Spleen (tissue), 11 donors: Measurements from ENCODE around the gene FOXI1. TPM values are rescaled to one million over a fixed set of nuclear protein-coding genes. Genes with fewer than 3 reads are reported as not detected.

Experiments
- DNase-seq: peaks from one replicate; pipeline ENCODE4 v3.0.0-alpha.2; 2020
- H3K27ac ChIP-seq, 8 donors: fragments of 200-600 bp; sonication (generic) in 7 of 8; 1 replicate in 4 of 8; 2 replicates in 4 of 8; pipeline versions ENCODE4 v1.5.0 to v1.8.0; 2016 to 2021; ENCODE audit warnings: inconsistent platforms in 4 of 8, mild to moderate bottlenecking in 4 of 8, moderate library complexity in 1 of 8
- H3K27me3 ChIP-seq, 7 donors: fragments of 200-600 bp; sonication (generic) in 6 of 7; replicated peaks in 1 of 7; 1 replicate in 4 of 7; 2 replicates in 3 of 7; pipeline versions ENCODE4 v1.5.0 to v1.8.0; 2016 to 2021; ENCODE audit warnings: inconsistent platforms in 3 of 7, mild to moderate bottlenecking in 1 of 7
- H3K36me3 ChIP-seq, 6 donors: fragments of 200-600 bp; sonication (generic) in 5 of 6; 1 replicate in 4 of 6; 2 replicates in 2 of 6; pipeline versions ENCODE4 v1.5.0 to v1.8.0; 2016 to 2021; ENCODE audit warnings: inconsistent platforms in 2 of 6
- H3K4me1 ChIP-seq, 6 donors: fragments of 200-600 bp; sonication (generic) in 5 of 6; 1 replicate in 3 of 6; 2 replicates in 3 of 6; pipeline versions ENCODE4 v1.5.0 to v1.8.0; 2016 to 2021; ENCODE audit warnings: inconsistent platforms in 3 of 6
- H3K4me3 ChIP-seq, 8 donors: fragments of 200-600 bp; sonication (generic) in 7 of 8; 1 replicate in 4 of 8; 2 replicates in 4 of 8; pipeline versions ENCODE4 v1.5.0 to v1.8.0; 2016 to 2021; ENCODE audit warnings: inconsistent platforms in 4 of 8, mild to moderate bottlenecking in 4 of 8, moderate library complexity in 2 of 8
- H3K9me3 ChIP-seq, 8 donors: fragments of 200-600 bp; sonication (generic) in 7 of 8; 1 replicate in 4 of 8; 2 replicates in 4 of 8; pipeline versions ENCODE4 v1.5.0 to v1.8.0; 2016 to 2021; ENCODE audit warnings: inconsistent platforms in 4 of 8
- CTCF ChIP-seq, 11 experiments: fragments of 200-600 bp in 7 of 11; fragments of 450-650 bp in 4 of 11; sonication (generic) in 4 of 11; IDR thresholded peaks in 8 of 11; conservative IDR thresholded peaks in 3 of 11; 1 replicate in 7 of 11; 2 replicates in 4 of 11; pipeline versions ENCODE4 v1.4.0 to v1.8.0; 2016 to 2021; ENCODE audit warnings: antibody characterized with exemption in 11 of 11, inconsistent platforms in 4 of 11, mild to moderate bottlenecking in 1 of 11
- POLR2A ChIP-seq, 3 donors: fragments of 450-650 bp; IDR thresholded peaks; one replicate each; pipeline ENCODE4 v1.5.1; 2017; ENCODE audit warnings: antibody characterized with exemption in 3 of 3, mild to moderate bottlenecking in 1 of 3
- POLR2AphosphoS5 ChIP-seq, 3 donors: sonication (generic); formaldehyde crosslinking; IDR thresholded peaks; one replicate each; pipeline ENCODE4 v1.5.1; 2017; ENCODE audit warnings: antibody characterized with exemption in 3 of 3
- WGBS, 5 donors: extraction: QIAGEN DNeasy Blood & Tissue Kit in 3 of 5; methylation state at CpG; one replicate each; pipeline versions ENCODE4 v1.1.5 to v1.1.7; 2013 to 2018; 5-methylcytosine and 5-hydroxymethylcytosine counted together
- intact Hi-C: fragments of 100-400 bp; cut with DNase I; formaldehyde crosslinking; loops from one replicate; pipeline ENCODE4 v1.15.0; 2023; ENCODE audit warnings: low total_unique reads
- polyA plus RNA-seq, 3 donors: library from polyadenylated mRNA; stranded (reverse); fragments of 200-250 nt; gene quantifications; one replicate each; pipeline ENCODE4 v1.2.1, GENCODE V29; 2013
- total RNA-seq, 7 donors: library from RNA; depleted of rRNA in 3 of 7; stranded (reverse); fragments of >200 nt in 3 of 7; fragmentation: NEBNext Ultra II Directional in 4 of 7; extraction: Animal tissue kit (Norgen Biotek cat#: 25700) in 4 of 7; gene quantifications; one replicate each; pipeline versions ENCODE4 v1.1.0 to v1.2.1, GENCODE V29; 2016 to 2021
- donor health status: healthy with polysubstance abuse.
- donor health status: DM: no; HTN: no; CAD: no; lungs with moderate emphysema.
- donor health status: DM: no; HTN: no; CAD: no.
- donor health status: Bipolar disorder and iron deficiency.
- donor health status: healthy.
- donor health status: DM: no; HTN: no; CAD: no.
- donor health status: DM: yes; HTN: yes; CAD: no.

FOXI1 gene
- total and polyA plus RNA-seq, 10 donors: not detected

GRCh38 chr5:170114271-170114670 lies 8.6 kb downstream of the FOXI1 start:
- no peaks in the 10 kb centered on the region for H3K36me3 ChIP-seq
- TF ChIP-seq POLR2AphosphoS5 (IDR thresholded peaks at IDR 0.05): no peak
- no peak overlapping the region for H3K27ac ChIP-seq
- intact Hi-C loops: no loop called here
- H3K27me3 ChIP-seq: peaks cover 0 to 11% (median 0%) of the 10 kb centered on the region in 7 donors
- peaks cover 0 to 10% (median 0%) of the 10 kb centered on the region in 6 donors for H3K4me1 ChIP-seq
- no peaks in the 10 kb centered on the region for H3K9me3 ChIP-seq
- no peak for DNase-seq
- H3K4me3 ChIP-seq: no peak overlapping the region
- 77 to 94% (median 81%) methylated on average over 7 of the region's 7 CpGs for WGBS, 5 donors

- Histone ChIP-seq H3K9me3 (no peaks in the 10 kb centered on the region), H3K27me3 (peaks cover 0 to 11% (median 0%) of the 10 kb centered on the region in 7 donors), H3K4me1 (peaks cover 0 to 10% (median 0%) of the 10 kb centered on the region in 6 donors), H3K27ac (no peak overlapping the region), H3K36me3 (no peaks in the 10 kb centered on the region), H3K4me3 (no peak overlapping the region)
- TF ChIP-seq POLR2A (IDR thresholded peaks at IDR 0.05) (no peak), CTCF (IDR thresholded peaks at IDR 0.05 in 8 of 11, conservative IDR thresholded peaks at IDR 0.05 in 3 of 11) (no peak), POLR2AphosphoS5 (IDR thresholded peaks at IDR 0.05) (no peak)
- 89 to 97% (median 95%) methylated on average over 2 of the region's 2 CpGs for WGBS, 5 donors
- intact Hi-C loops: no loop called here
- DNase-seq: no peak
Observed at GRCh38 chr5:170115925-170116324, 10.2 kb downstream of the FOXI1 start.

DNA sequence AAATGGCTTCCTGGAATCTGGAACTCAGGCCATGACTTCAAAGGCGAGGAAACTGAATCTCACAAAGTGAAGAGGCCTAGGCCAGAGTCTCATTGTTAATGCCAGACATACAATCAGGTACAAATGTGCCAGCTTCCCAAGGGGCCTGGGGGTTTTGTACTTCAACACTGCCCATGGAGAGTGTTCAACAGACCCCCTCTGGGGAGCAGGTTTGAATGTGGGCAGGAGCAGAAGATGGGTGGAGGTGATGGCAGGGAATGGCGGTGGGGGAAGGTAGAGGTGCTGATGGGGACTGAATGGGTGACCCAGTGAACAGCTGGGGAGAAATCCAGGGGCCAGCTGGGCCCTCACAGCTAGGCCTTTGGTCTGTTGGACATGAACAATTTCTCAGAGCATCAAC lies 12.0 kb downstream of the FOXI1 start:
- Histone ChIP-seq H3K27ac (no peak overlapping the region), H3K9me3 (no peaks in the 10 kb centered on the region), H3K4me3 (no peak overlapping the region), H3K36me3 (no peaks in the 10 kb centered on the region), H3K27me3 (peaks cover 0 to 4% (median 0%) of the 10 kb centered on the region in 7 donors), H3K4me1 (peaks cover 0 to 8% (median 0%) of the 10 kb centered on the region in 6 donors)
- TF ChIP-seq POLR2A (IDR thresholded peaks at IDR 0.05) (no peak), POLR2AphosphoS5 (IDR thresholded peaks at IDR 0.05) (no peak), CTCF (IDR thresholded peaks at IDR 0.05 in 8 of 11, conservative IDR thresholded peaks at IDR 0.05 in 3 of 11) (no peak)
- no peak for DNase-seq
- 78 to 96% (median 95%) methylated on average over 2 of the region's 2 CpGs for WGBS, 5 donors
- intact Hi-C loops: no loop called here

DNA sequence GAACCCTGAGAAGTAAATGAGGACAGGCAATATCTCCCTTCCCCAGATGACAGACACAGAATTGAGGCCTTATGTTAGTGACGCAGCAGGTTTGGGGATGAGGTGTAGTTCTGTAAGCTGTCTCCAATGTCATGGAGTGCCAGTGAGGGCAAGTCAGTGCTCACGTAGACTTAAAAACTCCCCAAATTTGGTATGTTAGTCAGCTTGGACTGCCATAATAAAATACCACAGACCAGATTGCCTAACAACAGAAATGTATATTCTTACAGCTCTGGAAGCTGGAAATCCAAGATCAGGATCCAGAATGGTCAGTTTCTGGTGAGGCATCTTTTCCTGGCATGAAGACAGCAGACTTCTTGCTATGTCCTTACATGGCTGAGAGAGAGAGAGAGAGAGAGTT lies 14.9 kb downstream of the FOXI1 start:
- H3K4me1 ChIP-seq: no peaks in the 10 kb centered on the region
- 89 to 100% (median 96%) methylated on average over 2 of the region's 2 CpGs for WGBS, 5 donors
- no peak for TF ChIP-seq POLR2AphosphoS5 (IDR thresholded peaks at IDR 0.05)
- no peak for TF ChIP-seq POLR2A (IDR thresholded peaks at IDR 0.05)
- TF ChIP-seq CTCF (IDR thresholded peaks at IDR 0.05 in 8 of 11, conservative IDR thresholded peaks at IDR 0.05 in 3 of 11): no peak
- peaks cover 0 to 5% (median 0%) of the 10 kb centered on the region in 7 donors for H3K27me3 ChIP-seq
- H3K4me3 ChIP-seq: no peak overlapping the region
- intact Hi-C loops: no loop called here
- no peak overlapping the region for H3K27ac ChIP-seq
- no peak for DNase-seq
- H3K9me3 ChIP-seq: peaks cover 0 to 14% (median 7%) of the 10 kb centered on the region in 8 donors
- no peaks in the 10 kb centered on the region for H3K36me3 ChIP-seq

- 86 to 90% (median 88%) methylated on average over 7 of the region's 7 CpGs for WGBS, 5 donors
- intact Hi-C loops: no loop called here
- Histone ChIP-seq H3K4me3 (no peak overlapping the region), H3K4me1 (no peaks in the 10 kb centered on the region), H3K27me3 (peaks cover 0 to 9% (median 0%) of the 10 kb centered on the region in 7 donors), H3K36me3 (no peaks in the 10 kb centered on the region), H3K9me3 (peaks cover 0 to 21% (median 14%) of the 10 kb centered on the region in 8 donors), H3K27ac (no peak overlapping the region)
- no peak for TF ChIP-seq CTCF (IDR thresholded peaks at IDR 0.05 in 8 of 11, conservative IDR thresholded peaks at IDR 0.05 in 3 of 11)
- DNase-seq: no peak
Observed at GRCh38 chr5:170121321-170121720, 15.6 kb downstream of the FOXI1 start.
